Measurements from ENCODE around the gene PKNOX1.
"Not testable (repeated sequence)": the region's sequence is repeated elsewhere in the genome, so short reads cannot be mapped to it uniquely, and the experiment has no call there.

Gene PKNOX1

GRCh38 chr21:42956824-42957630 lies 17.3 kb upstream of the PKNOX1 start:
- FAIRE-seq: no peak

GRCh38 chr21:42958122-42958521 lies 16.2 kb upstream of the PKNOX1 start:
- FAIRE-seq: not testable (repeated sequence)

- no peak for FAIRE-seq
These were observed 14.6 kb upstream of the PKNOX1 start for GRCh38 chr21:42959728-42960127.

GRCh38 chr21:42962380-42963007 lies 11.9 kb upstream of the PKNOX1 start:
- no peak for FAIRE-seq

GRCh38 chr21:42964086-42964485 lies 10.3 kb upstream of the PKNOX1 start:
- no peak for FAIRE-seq

- no peak for FAIRE-seq
These were observed 9.7 kb upstream of the PKNOX1 start for GRCh38 chr21:42964546-42965210.

- FAIRE-seq: no peak
These were observed 9.2 kb upstream of the PKNOX1 start for GRCh38 chr21:42965211-42965560.

GRCh38 chr21:42967616-42968015 lies 6.7 kb upstream of the PKNOX1 start:
- not testable (repeated sequence) for FAIRE-seq

- FAIRE-seq: no peak
These were observed 5.2 kb upstream of the PKNOX1 start for GRCh38 chr21:42969193-42969600.

- no peak for FAIRE-seq
These were observed 3.3 kb upstream of the PKNOX1 start for GRCh38 chr21:42970946-42971653.

- FAIRE-seq: no peak
These were observed 2.5 kb upstream of the PKNOX1 start for GRCh38 chr21:42971897-42972275.

GRCh38 chr21:42973309-42973990 lies 912 bp upstream of the PKNOX1 start:
- no peak for FAIRE-seq

- FAIRE-seq: no peak
These were observed 764 bp downstream of the PKNOX1 start for GRCh38 chr21:42974832-42975820.

GRCh38 chr21:42975886-42976608 lies 1.7 kb downstream of the PKNOX1 start:
- FAIRE-seq: no peak

GRCh38 chr21:42980312-42981213 lies 6.2 kb downstream of the PKNOX1 start:
- FAIRE-seq: no peak

- FAIRE-seq: no peak
These were observed 6.8 kb downstream of the PKNOX1 start for GRCh38 chr21:42981214-42981523.

- FAIRE-seq: no peak
These were observed 7.5 kb downstream of the PKNOX1 start for GRCh38 chr21:42981862-42982261.

- no peak for FAIRE-seq
These were observed 8.7 kb downstream of the PKNOX1 start for GRCh38 chr21:42983103-42983502.

- FAIRE-seq: no peak
These were observed 9.5 kb downstream of the PKNOX1 start for GRCh38 chr21:42983869-42984268.
